ENCODE measurements around the gene RNU6-1.

The RNU6-1 gene

GRCh38 chr15:67869701-67870100, 29.9 kb upstream of the RNU6-1 start:
- Histone ChIP-seq H3K27ac (ENCODE audit: extremely low read depth, low read depth, low read length) (no peak overlapping the region), H3K9me3 (ENCODE audit: control insufficient read depth, insufficient read depth, low read depth, low read length) (no peaks in the 10 kb centered on the region; the same call in 1 of the 2 replicates), H3K36me3 (ENCODE audit: control insufficient read depth in 2 of 2, insufficient read depth in 1 of 2, low read length in 2 of 2) (no peaks in the 10 kb centered on the region), H3K4me3 (ENCODE audit: low read depth, low read length) (no peak overlapping the region), H3K4me1 (ENCODE audit: control insufficient read depth, insufficient read depth, low read length) (no peaks in the 10 kb centered on the region)
- POLR2A ChIA-PET = interaction anchor here (0.5 kb wide), 1 partner anchor 325 kb away, joined by 3 read pairs; no protein-coding TSS in a partner anchor
- TF ChIP-seq IKZF3 (tag by site-specific recombination; IDR thresholded peaks at IDR 0.05) (no peak), GFI1B (tag by site-specific recombination; IDR thresholded peaks at IDR 0.05) (no peak), ZNF792 (tag by site-specific recombination; IDR thresholded peaks at IDR 0.05) (no peak), ZNF239 (tag by site-specific recombination; IDR thresholded peaks at IDR 0.05) (no peak), HOXA7 (CRISPR knock-in tag; IDR thresholded peaks at IDR 0.05; ENCODE audit: borderline replicate concordance) (no peak), ZNF585B (tag by site-specific recombination; IDR thresholded peaks at IDR 0.05) (no peak), ZNF19 (tag by site-specific recombination; IDR thresholded peaks at IDR 0.05; ENCODE audit: low read depth) (no peak), ZNF521 (tag by site-specific recombination; IDR thresholded peaks at IDR 0.05) (no peak), ZNF621 (tag by site-specific recombination; IDR thresholded peaks at IDR 0.05) (no peak), INSM2 (tag by site-specific recombination; IDR thresholded peaks at IDR 0.05) (no peak), SCRT1 (tag by site-specific recombination; IDR thresholded peaks at IDR 0.05; ENCODE audit: borderline replicate concordance) (0 out of 2 replicates have a peak, but pooled peaks have one; percentile 12), ZNF704 (tag by site-specific recombination; IDR thresholded peaks at IDR 0.05) (no peak), ZNF473 (tag by site-specific recombination; IDR thresholded peaks at IDR 0.05) (no peak), SETDB1 (IDR thresholded peaks at IDR 0.05; ENCODE audit: insufficient read length, low read length) (peak; percentile 42), ZNF223 (tag by site-specific recombination; IDR thresholded peaks at IDR 0.05) (no peak), ZNF324 (tag by site-specific recombination; IDR thresholded peaks at IDR 0.05) (no peak), ZNF114 (tag by site-specific recombination; IDR thresholded peaks at IDR 0.05) (no peak)
- CTCF ChIA-PET = no interaction called here

- Histone ChIP-seq H3K4me1 (ENCODE audit: control insufficient read depth, insufficient read depth, low read length) (peaks cover 2% of the 10 kb centered on the region; the same call in 1 of the 2 replicates), H3K36me3 (ENCODE audit: control insufficient read depth in 2 of 2, insufficient read depth in 1 of 2, low read length in 2 of 2) (no peaks in the 10 kb centered on the region), H3K4me3 (ENCODE audit: low read depth, low read length) (no peak overlapping the region), H3K9me3 (ENCODE audit: control insufficient read depth, insufficient read depth, low read depth, low read length) (no peaks in the 10 kb centered on the region), H3K27ac (ENCODE audit: extremely low read depth, low read depth, low read length) (no peak overlapping the region)
- ChIA-PET CTCF (interaction anchor here (6.2 kb wide), 1 partner anchor 289 kb away, joined by 65 read pairs; no protein-coding TSS in a partner anchor), POLR2A (no interaction called here)
- TF ChIP-seq MZF1 (tag by site-specific recombination; IDR thresholded peaks at IDR 0.05; ENCODE audit: borderline replicate concordance) = peak; percentile 45; the same call in 1 of the 2 replicates
- no peak for TF ChIP-seq ZBTB21 (tag by site-specific recombination; IDR thresholded peaks at IDR 0.05)
- TF ChIP-seq ZNF423 (tag by site-specific recombination; IDR thresholded peaks at IDR 0.05) = no peak
- no peak for TF ChIP-seq ZNF785 (tag by site-specific recombination; IDR thresholded peaks at IDR 0.05)
These were observed 25.9 kb upstream of the RNU6-1 start for GRCh38 chr15:67865766-67866165.

- no peak for TF ChIP-seq ZNF692 (tag by site-specific recombination; IDR thresholded peaks at IDR 0.05)
- Histone ChIP-seq H3K4me1 (ENCODE audit: control insufficient read depth, insufficient read depth, low read length) (peaks cover 2% of the 10 kb centered on the region; the same call in 1 of the 2 replicates), H3K36me3 (ENCODE audit: control insufficient read depth in 2 of 2, insufficient read depth in 1 of 2, low read length in 2 of 2) (no peaks in the 10 kb centered on the region), H3K4me3 (ENCODE audit: low read depth, low read length) (no peak overlapping the region), H3K9me3 (ENCODE audit: control insufficient read depth, insufficient read depth, low read depth, low read length) (no peaks in the 10 kb centered on the region), H3K27ac (ENCODE audit: extremely low read depth, low read depth, low read length) (no peak overlapping the region)
- POLR2A ChIA-PET = no interaction called here
- CTCF ChIA-PET = interaction anchor here (0.6 to 6.2 kb wide), 2 partner anchors 12 to 289 kb away, joined by 3 to 65 read pairs; no protein-coding TSS in a partner anchor
These were observed 25.5 kb upstream of the RNU6-1 start for GRCh38 chr15:67865331-67865730.

Data from HEK293 (cell line).